NCI-H82 (cell line): Measurements from ENCODE around the gene PNMA6F.

ENCODE experiments used
- DNase-seq: peaks from one replicate; lab custom pipeline; 2025; lab: John Stamatoyannopoulos, UW

PNMA6F gene

GRCh38 chrX:153321381-153322124, at the start of gene PNMA6F:
Gene PNMA6F, minus strand, starts transcription at chrX:153321767. Its CDS starts 1,093 bp downstream, at chrX:153320674.
- DNase-seq: peak; percentile 37

GRCh38 chrX:153371256-153371655, 49.7 kb upstream of the PNMA6F start:
- DNase-seq: no peak

DNA sequence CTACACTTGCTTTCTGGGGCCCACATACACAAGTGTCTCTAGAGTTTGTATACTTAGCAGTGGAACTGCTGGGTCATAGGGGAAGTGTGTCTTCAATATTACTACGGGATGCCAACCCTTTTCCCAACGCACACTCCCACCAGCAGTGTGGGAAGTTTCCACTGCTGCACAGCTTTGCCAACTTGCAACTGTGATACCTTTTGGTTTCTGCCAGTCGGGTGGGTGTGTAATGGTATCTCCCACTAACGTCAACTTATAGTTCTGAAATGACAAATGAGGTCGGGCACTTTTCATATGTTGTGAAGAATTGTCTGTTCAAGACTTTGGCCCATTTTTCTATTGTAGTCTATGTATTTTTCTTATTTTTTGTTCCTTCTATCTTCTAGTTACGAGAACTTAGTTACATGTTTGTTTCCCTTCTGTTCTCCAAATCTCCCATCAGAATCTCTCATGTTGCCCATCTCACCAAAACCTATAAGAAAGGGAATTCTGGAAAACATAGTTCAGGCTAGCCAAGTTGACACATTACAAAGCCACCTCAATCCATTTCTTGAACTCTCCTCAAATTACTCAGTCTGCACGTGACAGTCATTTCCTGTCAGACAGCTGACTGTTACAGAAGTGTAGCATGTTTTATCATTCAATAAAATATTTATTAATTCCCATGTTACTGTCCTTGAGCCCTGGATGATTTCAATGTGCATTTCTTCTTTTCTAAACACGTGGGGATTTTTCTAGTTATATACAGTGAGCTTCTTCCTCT, 48.9 kb upstream of the PNMA6F start:
- no peak for DNase-seq

- DNase-seq: no peak
Observed at GRCh38 chrX:153366878-153367538, 45.4 kb upstream of the PNMA6F start.

GRCh38 chrX:153366119-153366518, 44.6 kb upstream of the PNMA6F start:
- no peak for DNase-seq

- no peak for DNase-seq
Observed at GRCh38 chrX:153365670-153366069, 44.1 kb upstream of the PNMA6F start.

GRCh38 chrX:153361781-153362397, 40.3 kb upstream of the PNMA6F start:
- peak; percentile 49 for DNase-seq

GRCh38 chrX:153357877-153358276, 36.3 kb upstream of the PNMA6F start:
- DNase-seq: no peak

DNA sequence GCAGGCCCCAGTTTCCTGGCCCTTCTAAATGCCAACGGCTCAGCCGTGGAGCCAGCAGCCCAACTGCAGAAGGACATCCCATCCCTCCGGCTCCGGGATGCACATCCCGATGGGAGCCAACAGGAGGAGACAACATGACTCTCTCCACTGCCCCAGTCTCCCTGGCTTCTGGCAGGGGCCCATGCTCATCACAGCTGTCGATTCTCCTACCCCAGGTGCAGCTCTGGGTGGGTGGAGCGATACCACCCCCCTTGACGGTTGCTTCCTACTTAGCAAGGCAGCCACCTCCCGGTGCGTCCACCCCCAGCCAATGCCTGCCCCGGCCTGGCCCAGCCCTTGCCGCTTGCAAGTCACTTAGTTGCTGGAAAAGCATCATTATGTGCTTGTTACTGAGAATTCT, 31.8 kb upstream of the PNMA6F start:
- peak; percentile 45 for DNase-seq

DNA sequence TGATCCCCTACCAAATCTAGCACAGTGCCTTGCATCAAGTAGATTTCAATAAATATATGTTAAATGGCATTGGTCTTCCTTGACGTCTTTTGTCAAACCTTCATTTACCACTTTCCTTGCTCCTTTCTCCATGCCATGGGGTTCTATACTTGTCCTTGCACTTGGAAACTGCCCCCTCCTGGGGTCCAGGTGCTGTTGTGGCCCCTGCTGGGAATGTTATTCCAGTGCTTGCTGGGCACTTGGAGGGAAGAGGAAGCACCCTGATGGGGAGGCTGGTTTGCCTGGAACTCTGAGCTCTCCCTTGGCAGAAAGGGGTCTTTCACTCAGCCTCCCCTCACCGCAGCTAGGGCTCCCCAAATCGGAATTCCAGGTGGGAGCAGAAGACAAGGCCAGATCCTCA, 31.3 kb upstream of the PNMA6F start:
- no peak for DNase-seq

DNA sequence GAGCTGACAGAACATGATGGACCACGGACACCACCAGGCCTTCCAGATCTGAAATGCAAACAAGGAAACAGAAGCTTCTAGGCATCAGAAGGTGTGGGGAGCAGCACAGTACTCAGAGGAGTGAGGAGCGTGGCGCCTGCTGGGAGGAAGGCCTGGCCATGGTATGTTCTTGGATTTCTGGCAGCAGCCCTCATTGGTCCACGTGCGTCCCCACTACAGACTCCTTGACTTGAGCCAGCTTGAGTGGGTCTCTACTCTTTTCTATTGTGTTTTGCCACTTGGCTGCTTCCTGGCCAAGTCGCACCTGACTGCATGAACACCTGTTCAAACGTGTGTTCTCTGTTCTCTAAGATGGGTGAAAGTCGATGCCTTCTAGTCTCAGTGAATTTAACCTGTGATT, 30.4 kb upstream of the PNMA6F start:
- DNase-seq: no peak

- DNase-seq: no peak
Observed at GRCh38 chrX:153349952-153350351, 28.4 kb upstream of the PNMA6F start.

DNA sequence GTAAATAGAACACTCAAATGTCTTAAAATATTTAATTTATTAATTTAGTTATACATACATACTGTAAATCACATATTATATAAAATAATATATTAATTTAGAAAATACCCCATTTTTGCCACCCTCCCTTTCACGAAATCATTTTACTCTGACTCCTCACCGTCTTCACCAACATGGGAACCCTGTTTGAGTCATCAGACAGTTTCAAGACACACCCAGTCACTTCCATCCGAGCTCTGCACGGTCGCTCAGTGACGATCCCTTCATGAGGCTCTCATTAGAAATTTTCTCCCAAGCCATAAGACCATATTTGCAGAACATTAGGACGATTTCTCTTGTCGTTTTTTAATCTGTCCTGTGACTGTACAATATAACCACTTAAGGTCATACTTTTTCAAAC, 26.9 kb upstream of the PNMA6F start:
- DNase-seq: no peak

DNA sequence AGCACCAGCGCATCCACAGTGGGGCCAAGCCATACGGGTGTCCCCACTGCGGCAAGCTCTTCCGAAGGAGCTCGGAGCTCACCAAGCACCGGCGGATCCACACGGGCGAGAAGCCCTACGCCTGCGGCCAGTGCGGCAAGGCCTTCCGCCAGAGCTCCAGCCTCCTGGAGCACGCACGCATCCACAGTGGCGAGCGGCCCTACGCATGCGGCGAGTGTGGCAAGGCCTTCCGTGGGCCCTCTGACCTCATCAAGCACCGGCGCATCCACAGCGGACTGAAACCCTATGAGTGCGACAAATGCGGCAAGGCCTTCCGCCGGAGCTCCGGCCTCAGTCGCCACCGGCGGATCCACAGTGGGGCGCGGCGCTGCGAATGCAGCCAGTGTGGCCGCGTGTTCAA, 26.0 kb upstream of the PNMA6F start:
- DNase-seq: no peak

GRCh38 chrX:153343674-153344073, 22.1 kb upstream of the PNMA6F start:
- DNase-seq: no peak

GRCh38 chrX:153342762-153343558, 21.4 kb upstream of the PNMA6F start:
- no peak for DNase-seq

- DNase-seq: no peak
Observed at GRCh38 chrX:153340111-153340510, 18.5 kb upstream of the PNMA6F start.

- DNase-seq: no peak
Observed at GRCh38 chrX:153339662-153340061, 18.1 kb upstream of the PNMA6F start.

DNA sequence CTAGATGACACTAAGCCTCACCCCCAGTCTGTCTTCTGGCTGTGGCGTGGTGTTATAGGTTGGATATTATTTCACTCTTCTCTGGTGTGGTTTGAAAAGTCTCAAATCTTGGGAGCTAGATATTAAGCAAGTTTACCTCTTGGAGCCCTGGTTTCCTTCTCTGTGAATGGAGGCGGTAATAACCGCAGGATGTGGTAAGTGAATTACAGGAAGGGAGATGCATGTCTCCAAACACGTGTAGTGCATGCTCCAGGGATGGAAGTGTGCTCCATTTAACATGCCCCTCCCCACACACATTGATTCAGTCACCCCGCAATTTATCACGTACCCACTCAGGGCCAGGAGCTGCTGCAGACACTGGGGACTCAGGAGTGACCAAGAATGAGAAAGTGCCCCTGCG, 17.3 kb upstream of the PNMA6F start:
- no peak for DNase-seq

DNA sequence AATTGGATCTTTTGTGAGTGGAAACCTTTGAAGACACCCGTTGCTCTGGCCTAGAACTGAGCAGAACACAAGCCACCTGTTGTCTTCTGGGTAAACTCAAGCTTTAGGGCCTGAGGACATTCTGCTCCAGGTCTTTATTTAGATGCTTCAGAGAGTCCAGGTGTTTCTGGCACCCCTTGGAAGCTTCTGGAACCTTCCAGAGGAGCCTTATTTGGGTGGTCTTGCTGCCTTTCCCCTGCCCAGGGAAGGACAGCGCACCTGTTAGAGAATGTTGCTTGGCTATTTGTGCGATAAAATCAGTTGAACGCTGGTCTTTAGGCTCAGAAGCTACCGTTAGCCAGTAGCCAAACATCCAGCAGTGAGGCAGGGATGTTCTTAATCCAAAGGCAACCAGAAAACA, 15.4 kb upstream of the PNMA6F start:
- DNase-seq: no peak

DNA sequence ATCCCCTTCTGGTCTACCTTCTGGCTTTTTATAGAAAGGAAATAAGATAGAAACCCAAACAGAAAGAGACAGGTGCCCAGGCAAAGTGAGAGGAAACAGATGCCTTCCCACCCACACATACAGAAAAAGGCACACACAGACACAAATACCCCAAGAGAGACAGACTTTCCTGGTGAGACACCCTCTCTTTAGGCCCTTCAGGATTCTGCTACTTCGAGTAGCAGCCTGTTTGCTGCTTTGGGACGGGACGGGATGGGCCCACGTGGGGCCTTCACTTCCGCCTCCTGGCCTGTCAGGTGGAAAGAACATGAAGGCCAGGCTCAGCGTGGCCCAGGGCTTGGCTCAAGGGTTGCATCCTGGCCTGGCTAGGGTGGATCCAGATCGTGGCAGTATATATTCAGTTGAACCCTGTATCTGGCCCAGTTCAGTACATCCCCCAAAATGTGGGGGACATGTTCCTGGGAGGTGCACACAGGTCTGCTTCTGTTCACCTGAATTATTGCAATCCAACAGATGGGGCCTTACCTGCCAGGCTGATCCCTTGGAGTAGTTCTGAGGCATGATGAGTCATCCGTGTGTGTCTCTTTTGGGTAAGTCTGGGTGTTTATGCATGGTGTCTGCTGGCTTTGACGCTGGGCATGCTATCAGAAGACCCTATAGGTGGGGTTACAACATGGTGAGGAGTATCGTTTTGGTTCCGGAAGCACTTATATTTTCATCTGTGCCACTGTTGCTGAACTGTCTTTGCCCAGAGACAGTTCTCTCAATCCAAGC, 14.7 kb upstream of the PNMA6F start:
- DNase-seq: no peak
